Measurements from ENCODE around the gene MPP3.

DNA sequence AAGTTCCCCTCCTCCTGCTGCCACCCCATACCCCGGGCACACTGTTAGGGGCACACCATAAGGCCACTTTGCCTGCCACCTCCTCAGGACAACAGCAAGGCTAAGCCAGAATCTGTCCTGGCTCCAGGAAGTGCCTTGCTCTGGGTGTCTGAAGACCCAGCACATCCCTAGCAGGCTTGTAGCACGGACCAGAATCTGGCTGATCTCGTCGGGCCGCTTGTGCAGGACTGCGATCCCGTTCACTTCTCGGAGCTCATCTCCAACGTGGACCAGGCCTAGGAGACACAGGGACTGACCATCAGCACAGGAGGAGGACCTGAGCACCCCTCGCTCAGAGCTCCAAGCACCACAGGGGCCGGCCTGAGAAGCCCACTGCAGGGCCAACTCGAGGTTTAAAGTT lies 7.4 kb downstream of the MPP3 start:
- no peak for TF ChIP-seq EZH2phosphoT487 (IDR thresholded peaks at IDR 0.05; ENCODE audit: borderline replicate concordance, low read length)
- TF ChIP-seq, protein P1, sequence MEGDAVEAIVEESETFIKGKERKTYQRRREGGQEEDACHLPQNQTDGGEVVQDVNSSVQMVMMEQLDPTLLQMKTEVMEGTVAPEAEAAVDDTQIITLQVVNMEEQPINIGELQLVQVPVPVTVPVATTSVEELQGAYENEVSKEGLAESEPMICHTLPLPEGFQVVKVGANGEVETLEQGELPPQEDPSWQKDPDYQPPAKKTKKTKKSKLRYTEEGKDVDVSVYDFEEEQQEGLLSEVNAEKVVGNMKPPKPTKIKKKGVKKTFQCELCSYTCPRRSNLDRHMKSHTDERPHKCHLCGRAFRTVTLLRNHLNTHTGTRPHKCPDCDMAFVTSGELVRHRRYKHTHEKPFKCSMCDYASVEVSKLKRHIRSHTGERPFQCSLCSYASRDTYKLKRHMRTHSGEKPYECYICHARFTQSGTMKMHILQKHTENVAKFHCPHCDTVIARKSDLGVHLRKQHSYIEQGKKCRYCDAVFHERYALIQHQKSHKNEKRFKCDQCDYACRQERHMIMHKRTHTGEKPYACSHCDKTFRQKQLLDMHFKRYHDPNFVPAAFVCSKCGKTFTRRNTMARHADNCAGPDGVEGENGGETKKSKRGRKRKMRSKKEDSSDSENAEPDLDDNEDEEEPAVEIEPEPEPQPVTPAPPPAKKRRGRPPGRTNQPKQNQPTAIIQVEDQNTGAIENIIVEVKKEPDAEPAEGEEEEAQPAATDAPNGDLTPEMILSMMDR (conservative IDR thresholded peaks at IDR 0.05; ENCODE audit: low read depth, low read length) = no peak
